Calu3 (cell line): ENCODE measurements around the gene EPDR1. TPM values are rescaled to one million over a fixed set of nuclear protein-coding genes. Genes with fewer than 3 reads are reported as not detected.

Experiments
- BruUV-seq: library from RNA; stranded (reverse); fragments of 400-500 nt; replicated peaks from 2 replicates; lab custom pipeline; 2021; lab: Mats Ljungman, UMichigan
- CTCF ChIA-PET: fragments of 300-600 bp; sonication (Branson Sonifier 250); formaldehyde crosslinking; loops from one replicate; lab custom pipeline; 2022; ENCODE audit warnings: antibody characterized with exemption; lab: Charles Lee
- DNase-seq: peaks from one replicate; pipeline ENCODE4 v3.0.0; 2022
- H3K27ac Mint-ChIP-seq: one replicate; pipeline ENCODE4 v1.8.0; 2022; ENCODE audit warnings: mixed read lengths; ENCODE audit not compliant: unreplicated experiment
- H3K27me3 Mint-ChIP-seq: one replicate; pipeline ENCODE4 v1.8.0; 2022; ENCODE audit warnings: mixed read lengths; ENCODE audit not compliant: unreplicated experiment
- H3K36me3 Mint-ChIP-seq: one replicate; pipeline ENCODE4 v1.8.0; 2022; ENCODE audit warnings: mild to moderate bottlenecking, moderate library complexity, mixed read lengths; ENCODE audit not compliant: insufficient read depth, unreplicated experiment
- H3K4me1 Mint-ChIP-seq: one replicate; pipeline ENCODE4 v1.8.0; 2022; ENCODE audit warnings: mild to moderate bottlenecking, low read depth, mixed read lengths; ENCODE audit not compliant: unreplicated experiment
- H3K4me3 Mint-ChIP-seq: one replicate; pipeline ENCODE4 v1.8.0; 2022; ENCODE audit warnings: mild to moderate bottlenecking, low read depth, moderate library complexity, mixed read lengths; ENCODE audit not compliant: unreplicated experiment
- H3K9me3 Mint-ChIP-seq: one replicate; pipeline ENCODE4 v1.8.0; 2022; ENCODE audit warnings: low read depth, mixed read lengths; ENCODE audit not compliant: unreplicated experiment
- intact Hi-C: fragments of 100-400 bp; cut with micrococcal nuclease; formaldehyde crosslinking; loops from one replicate; pipeline ENCODE4 v1.10.0; 2022; ENCODE audit not compliant: unreplicated experiment
- total RNA-seq: library from RNA; stranded (reverse); gene quantifications from 2 replicates; pipeline ENCODE4 v1.2.3, GENCODE V29; 2022
- TF ChIP-seq, protein P1 (sequence below): fragments of 200-600 bp; IDR thresholded peaks from one replicate; pipeline ENCODE4 v1.8.0; 2022; ENCODE audit warnings: antibody characterized with exemption; ENCODE audit not compliant: unreplicated experiment

EPDR1 gene
- total RNA-seq, 1 experiment from 2014 or later, result 60.5 TPM

DNA sequence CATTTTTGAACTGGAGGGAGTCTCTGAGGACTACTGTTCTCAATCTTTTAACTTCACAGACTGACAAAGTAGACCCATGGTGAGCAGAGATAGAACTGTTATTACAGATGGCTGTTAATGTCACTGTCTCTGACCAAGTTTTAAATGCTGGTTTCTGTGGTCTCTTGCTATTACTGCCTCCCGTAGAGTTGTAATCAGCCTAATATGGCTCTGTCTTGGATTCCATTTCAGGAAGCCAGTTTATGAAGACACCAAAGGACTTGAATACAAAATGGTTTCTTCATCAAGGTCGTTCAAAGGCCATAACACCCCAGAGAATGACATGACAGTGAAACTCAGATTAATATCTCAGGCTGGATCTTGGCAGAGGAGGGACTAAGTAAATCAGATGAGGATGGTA lies 7.7 kb upstream of the EPDR1 start:
- Mint-ChIP-seq H3K27ac (no peak overlapping the region), H3K4me1 (peaks cover 19% of the 10 kb centered on the region), H3K4me3 (no peak overlapping the region), H3K27me3 (peaks cover 14% of the 10 kb centered on the region), H3K36me3 (peaks cover 20% of the 10 kb centered on the region), H3K9me3 (no peaks in the 10 kb centered on the region)
- TF ChIP-seq, protein P1, sequence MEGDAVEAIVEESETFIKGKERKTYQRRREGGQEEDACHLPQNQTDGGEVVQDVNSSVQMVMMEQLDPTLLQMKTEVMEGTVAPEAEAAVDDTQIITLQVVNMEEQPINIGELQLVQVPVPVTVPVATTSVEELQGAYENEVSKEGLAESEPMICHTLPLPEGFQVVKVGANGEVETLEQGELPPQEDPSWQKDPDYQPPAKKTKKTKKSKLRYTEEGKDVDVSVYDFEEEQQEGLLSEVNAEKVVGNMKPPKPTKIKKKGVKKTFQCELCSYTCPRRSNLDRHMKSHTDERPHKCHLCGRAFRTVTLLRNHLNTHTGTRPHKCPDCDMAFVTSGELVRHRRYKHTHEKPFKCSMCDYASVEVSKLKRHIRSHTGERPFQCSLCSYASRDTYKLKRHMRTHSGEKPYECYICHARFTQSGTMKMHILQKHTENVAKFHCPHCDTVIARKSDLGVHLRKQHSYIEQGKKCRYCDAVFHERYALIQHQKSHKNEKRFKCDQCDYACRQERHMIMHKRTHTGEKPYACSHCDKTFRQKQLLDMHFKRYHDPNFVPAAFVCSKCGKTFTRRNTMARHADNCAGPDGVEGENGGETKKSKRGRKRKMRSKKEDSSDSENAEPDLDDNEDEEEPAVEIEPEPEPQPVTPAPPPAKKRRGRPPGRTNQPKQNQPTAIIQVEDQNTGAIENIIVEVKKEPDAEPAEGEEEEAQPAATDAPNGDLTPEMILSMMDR, result no peak
- DNase-seq, result no peak
- intact Hi-C loops, result no loop called here
- CTCF ChIA-PET, result no interaction called here
- no TSS peak for BruUV-seq

DNA sequence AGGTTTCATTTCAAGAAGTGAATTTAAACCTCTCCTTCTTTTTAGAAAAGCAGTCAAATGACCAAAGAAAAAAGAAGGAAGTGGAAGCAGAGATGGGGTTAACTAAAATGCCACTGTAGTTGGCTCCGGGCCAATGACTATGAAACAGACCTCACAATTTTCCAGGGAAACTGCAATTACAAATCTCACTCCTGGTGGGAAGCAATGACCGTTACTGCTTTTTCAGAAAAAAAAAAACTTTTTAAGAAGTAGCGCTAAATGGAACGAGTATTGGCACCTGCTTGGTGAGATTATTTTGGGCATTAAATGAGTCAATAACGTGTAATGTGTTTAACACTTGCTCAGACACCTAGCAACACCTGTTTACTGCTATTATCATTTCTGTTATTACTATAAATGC lies 5.0 kb upstream of the EPDR1 start:
- Mint-ChIP-seq H3K27ac (no peak overlapping the region), H3K27me3 (peaks cover 29% of the 10 kb centered on the region), H3K36me3 (peaks cover 23% of the 10 kb centered on the region), H3K4me3 (peak overlapping the region; percentile 78), H3K4me1 (peaks cover 28% of the 10 kb centered on the region), H3K9me3 (no peaks in the 10 kb centered on the region)
- TF ChIP-seq, protein P1, result no peak
- intact Hi-C loops, result loop anchor here (5.0 kb wide), 2 partner anchors 157 to 307 kb away; no protein-coding TSS in a partner anchor
- CTCF ChIA-PET, result no interaction called here
- DNase-seq, result no peak
- no TSS peak for BruUV-seq

DNA sequence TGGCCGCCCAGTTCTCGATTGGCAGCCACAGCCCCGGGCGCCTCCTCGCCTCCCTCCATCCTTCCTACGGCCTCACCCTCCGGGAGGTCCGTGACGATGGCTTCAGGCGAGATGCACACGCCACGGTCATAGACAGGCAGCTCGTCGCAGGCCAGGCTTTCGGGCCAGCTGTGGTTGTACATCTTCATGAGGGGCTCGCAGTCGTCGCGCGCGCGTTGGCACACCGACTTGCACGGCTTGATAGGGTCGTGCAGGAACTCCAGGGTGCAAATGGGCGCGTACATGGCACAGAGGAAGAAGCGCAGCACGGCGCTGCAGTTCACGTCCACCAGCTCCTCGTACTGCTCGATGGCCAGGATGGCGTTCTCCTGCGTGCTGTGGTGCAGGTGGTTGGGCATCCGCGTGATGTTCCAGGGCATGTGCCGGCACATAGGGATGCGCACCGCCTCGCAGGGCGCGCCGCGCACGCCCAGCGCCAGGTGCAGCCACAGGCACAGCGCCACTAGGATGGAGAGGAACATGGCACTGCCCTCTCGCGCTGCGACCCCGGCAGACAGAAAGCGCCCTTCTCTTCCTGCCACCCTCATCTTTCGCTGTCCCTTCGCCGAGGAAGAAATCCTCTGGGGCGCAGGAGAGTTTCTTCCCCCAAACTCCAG lies 4.3 kb upstream of the EPDR1 start:
- peaks cover 29% of the 10 kb centered on the region for H3K27me3 Mint-ChIP-seq
- CTCF ChIA-PET, result interaction anchor here (0.8 to 3.1 kb wide), 14 partner anchors 8 to 311 kb away, joined by 3 to 21 read pairs (median 4); partner anchors contain the start of gene STARD3NL
- peak overlapping the region; percentile 78 for H3K4me3 Mint-ChIP-seq
- intact Hi-C loops, result loop anchor here (5.0 kb wide), 2 partner anchors 156 to 306 kb away; no protein-coding TSS in a partner anchor
- H3K4me1 Mint-ChIP-seq, result peaks cover 31% of the 10 kb centered on the region
- peak; percentile 44 for DNase-seq
- BruUV-seq, result no TSS peak
- H3K27ac Mint-ChIP-seq, result no peak overlapping the region
- TF ChIP-seq, protein P1, result no peak
- H3K9me3 Mint-ChIP-seq, result no peaks in the 10 kb centered on the region
- peaks cover 30% of the 10 kb centered on the region for H3K36me3 Mint-ChIP-seq

DNA sequence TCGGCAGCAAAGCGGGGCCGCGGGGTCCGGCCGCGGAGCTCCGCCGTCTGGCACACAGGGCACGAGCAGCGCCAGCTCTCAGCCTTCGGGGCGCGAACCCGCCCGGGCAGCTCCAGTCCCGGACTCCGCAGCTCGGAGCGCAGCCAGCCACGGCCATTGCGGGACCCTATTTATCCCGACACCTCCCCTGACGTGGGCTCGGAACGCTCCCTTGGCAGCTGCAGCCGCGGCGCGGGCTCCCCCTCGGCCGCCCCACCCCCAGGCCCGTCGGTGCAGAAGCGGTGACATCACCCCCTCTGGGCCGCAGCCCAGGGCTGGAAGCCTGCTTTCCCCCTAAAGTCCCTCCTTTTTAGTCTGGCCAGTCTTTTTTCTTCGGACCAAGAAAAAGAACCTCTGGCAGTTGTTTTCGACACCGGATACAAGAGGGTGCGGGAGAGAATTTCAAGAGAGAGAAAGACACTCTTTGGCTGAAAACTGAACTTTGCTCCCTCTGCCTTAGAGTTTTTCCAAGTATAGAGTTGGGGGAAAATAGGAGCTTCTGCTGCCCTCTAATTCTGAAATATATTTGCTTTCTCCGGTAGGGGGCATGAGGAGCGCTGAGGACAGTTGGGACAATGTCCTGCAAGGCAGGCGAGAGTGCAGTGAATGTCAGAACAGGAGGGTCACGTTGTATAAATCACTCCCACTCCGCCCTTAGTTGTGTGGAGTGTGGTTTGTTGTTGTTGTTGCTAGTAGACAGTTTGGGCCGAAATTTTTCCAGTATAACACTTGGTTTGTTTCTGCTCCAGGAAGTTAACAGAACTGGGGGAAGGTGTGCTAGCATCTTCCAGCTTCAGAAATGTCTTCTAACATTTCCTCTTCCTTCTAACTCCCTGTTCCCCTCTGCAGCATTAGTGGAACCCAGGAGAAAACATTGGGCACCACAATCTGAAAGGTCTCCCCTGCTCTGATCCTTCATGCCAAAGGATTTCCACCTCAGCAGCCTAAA lies 3.5 kb upstream of the EPDR1 start, which contains the start of gene SFRP4:
Gene SFRP4, minus strand, starts transcription at position 145 of the 988 bp plus-strand sequence. CDS start 280 bp downstream, outside the sequence.
- H3K27ac Mint-ChIP-seq, result peak within 1 kb of the TSS; percentile 31
- CTCF ChIA-PET, result interaction anchor here (0.7 to 3.1 kb wide), 23 partner anchors 11 to 1007 kb away, joined by 3 to 21 read pairs (median 4); partner anchors contain the start of gene STARD3NL
- peak within 1 kb of the TSS; percentile 78 for H3K4me3 Mint-ChIP-seq
- DNase-seq, result peak; percentile 78
- H3K9me3 Mint-ChIP-seq, result no peaks in the 10 kb centered on the region
- no TSS peak for BruUV-seq
- peaks cover 29% of the 10 kb centered on the region for H3K27me3 Mint-ChIP-seq
- intact Hi-C loops, result loop anchor here (1.0 to 5.0 kb wide), 3 partner anchors 155 to 305 kb away; no protein-coding TSS in a partner anchor
- H3K36me3 Mint-ChIP-seq, result peaks cover 38% of the 10 kb centered on the region
- TF ChIP-seq, protein P1, result peak; percentile 71
- H3K4me1 Mint-ChIP-seq, result peaks cover 35% of the 10 kb centered on the region
